ENCODE measurements around the gene SLAMF6. TPM values are rescaled to one million over a fixed set of nuclear protein-coding genes. Genes with fewer than 3 reads are reported as not detected.
"Not testable (repeated sequence)": the region's sequence is repeated elsewhere in the genome, so short reads cannot be mapped to it uniquely, and the experiment has no call there.

SLAMF6 gene
- polyA plus RNA-seq (2012; ENCODE audit: missing spikeins), result 64.8 TPM

DNA sequence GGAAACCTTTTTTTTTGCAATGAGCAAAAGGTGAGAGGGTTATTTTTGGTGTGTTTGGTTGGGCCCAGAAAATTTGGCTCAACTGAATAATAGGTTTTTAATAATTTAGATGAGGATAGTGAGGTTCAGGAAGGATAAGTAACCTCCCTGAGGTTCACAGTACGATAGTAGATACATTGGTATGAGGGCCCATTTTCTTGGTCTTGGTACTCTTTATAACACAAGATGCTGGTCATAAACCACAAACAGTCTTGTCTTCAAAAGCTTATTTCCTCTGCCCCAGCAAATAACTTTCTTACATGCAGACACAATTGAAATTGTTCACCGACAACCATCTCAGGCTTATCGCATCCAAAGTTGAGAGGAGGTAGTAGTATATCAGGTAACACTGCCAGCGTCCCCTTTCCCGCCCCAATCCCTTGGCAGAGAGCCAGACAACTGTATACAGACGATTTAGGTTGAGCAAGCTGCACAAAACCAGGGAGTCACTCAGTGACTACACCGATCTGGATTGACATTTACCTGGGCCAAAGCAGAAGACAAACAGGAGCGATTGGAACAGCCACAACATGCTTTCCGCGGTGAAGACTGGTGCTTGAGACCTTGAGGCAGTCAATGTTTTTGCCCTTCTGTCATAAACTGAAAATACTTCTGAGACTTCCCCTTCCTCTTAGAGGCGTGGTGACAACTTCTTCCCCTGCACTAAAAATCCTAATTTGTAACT, at the start of gene SLAMF6:
Gene SLAMF6, minus strand, starts transcription at position 634 of the 724 bp plus-strand sequence. Its CDS starts 63 bp downstream, at position 571.
- FAIRE-seq, result peak; percentile 97
- no peak for DNase-seq (ENCODE audit: insufficient read length)
- TF ChIP-seq TAF1 (IDR thresholded peaks at IDR 0.05; ENCODE audit: borderline replicate concordance, low read depth, low read length) (0 out of 2 replicates have a peak, but pooled peaks have one; percentile 25), POLR2AphosphoS5 (IDR thresholded peaks at IDR 0.05; ENCODE audit: low read depth, low read length) (peak; percentile 94), POLR2A (IDR thresholded peaks at IDR 0.05; ENCODE audit: low read depth, low read length) (peak; percentile 87)

GRCh38 chr1:160570840-160571239, 47.8 kb upstream of the SLAMF6 start:
- TF ChIP-seq TAF1 (IDR thresholded peaks at IDR 0.05; ENCODE audit: borderline replicate concordance, low read depth, low read length), result no peak
- TF ChIP-seq POLR2A (IDR thresholded peaks at IDR 0.05; ENCODE audit: low read depth, low read length), result no peak
- no peak for TF ChIP-seq POLR2AphosphoS5 (IDR thresholded peaks at IDR 0.05; ENCODE audit: low read depth, low read length)
- no peak for FAIRE-seq
- DNase-seq (ENCODE audit: insufficient read length), result no peak

GRCh38 chr1:160569806-160570205, 46.8 kb upstream of the SLAMF6 start:
- FAIRE-seq (no peak), DNase-seq (ENCODE audit: insufficient read length) (no peak)
- TF ChIP-seq POLR2A (IDR thresholded peaks at IDR 0.05; ENCODE audit: low read depth, low read length), result no peak
- TF ChIP-seq TAF1 (IDR thresholded peaks at IDR 0.05; ENCODE audit: borderline replicate concordance, low read depth, low read length), result no peak
- no peak for TF ChIP-seq POLR2AphosphoS5 (IDR thresholded peaks at IDR 0.05; ENCODE audit: low read depth, low read length)

DNA sequence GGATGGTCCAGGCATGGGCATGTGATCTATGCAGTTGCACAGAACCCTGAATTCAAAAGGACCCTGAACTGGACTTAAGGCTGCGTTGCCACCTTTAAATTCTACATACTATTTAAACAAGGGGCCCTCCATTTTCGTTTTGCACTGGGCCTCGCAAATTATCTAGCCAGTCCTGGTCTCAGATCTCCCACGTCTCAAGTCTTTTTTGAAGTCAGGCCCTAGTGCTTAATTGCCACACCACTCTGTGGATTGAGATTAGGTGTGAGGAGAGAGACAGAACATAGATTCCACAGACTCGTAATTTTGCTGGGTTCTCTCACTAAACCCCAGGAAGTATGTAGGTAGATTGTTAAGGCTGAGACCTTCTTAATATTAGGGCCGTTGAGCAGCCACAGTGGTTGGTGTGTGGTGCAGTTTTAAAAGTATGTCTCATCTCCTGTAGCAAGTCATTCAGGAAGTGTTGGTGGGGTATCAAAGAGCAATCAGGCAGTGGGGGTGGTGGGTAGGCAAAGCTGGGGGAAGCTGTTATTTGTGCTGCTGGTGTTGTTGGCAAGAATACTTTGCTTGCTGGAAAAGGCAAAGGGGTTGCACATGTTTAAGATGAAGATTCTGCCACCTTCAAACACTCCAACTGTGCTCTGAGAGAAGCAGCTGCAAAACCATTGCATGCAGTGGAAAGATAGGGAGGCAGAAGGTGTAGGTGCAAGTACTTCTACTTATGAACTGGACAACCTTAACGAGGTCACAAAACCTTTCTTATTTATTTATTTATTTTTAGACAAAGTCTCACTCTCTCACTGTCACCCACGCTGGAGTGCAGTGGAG, 45.0 kb upstream of the SLAMF6 start:
- no peak for TF ChIP-seq POLR2A (IDR thresholded peaks at IDR 0.05; ENCODE audit: low read depth, low read length)
- TF ChIP-seq POLR2AphosphoS5 (IDR thresholded peaks at IDR 0.05; ENCODE audit: low read depth, low read length), result no peak
- TF ChIP-seq TAF1 (IDR thresholded peaks at IDR 0.05; ENCODE audit: borderline replicate concordance, low read depth, low read length), result no peak
- FAIRE-seq, result peak; percentile 94
- no peak for DNase-seq (ENCODE audit: insufficient read length)

DNA sequence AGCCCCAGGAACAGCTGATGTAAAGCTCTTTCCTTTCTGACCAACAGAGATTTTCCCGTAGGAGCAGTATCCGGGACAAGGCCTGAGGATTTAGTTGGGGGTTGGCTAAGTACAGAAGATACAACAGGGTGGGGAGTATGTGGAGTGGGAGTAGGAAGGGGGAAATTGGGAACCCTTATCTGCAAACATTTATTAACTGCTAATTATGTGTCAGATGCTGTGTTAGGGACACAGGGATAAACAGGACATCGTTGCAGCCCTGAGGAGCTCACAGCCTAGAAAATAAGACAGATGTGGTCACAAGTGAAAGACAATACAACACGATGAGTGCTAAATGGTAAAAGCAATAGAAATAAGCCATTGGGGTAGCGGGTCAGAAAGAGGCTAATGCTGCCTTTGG, 44.3 kb upstream of the SLAMF6 start:
- FAIRE-seq (peak; percentile 57), DNase-seq (ENCODE audit: insufficient read length) (no peak)
- TF ChIP-seq POLR2AphosphoS5 (IDR thresholded peaks at IDR 0.05; ENCODE audit: low read depth, low read length), result no peak
- TF ChIP-seq POLR2A (IDR thresholded peaks at IDR 0.05; ENCODE audit: low read depth, low read length), result no peak
- TF ChIP-seq TAF1 (IDR thresholded peaks at IDR 0.05; ENCODE audit: borderline replicate concordance, low read depth, low read length), result no peak

GRCh38 chr1:160565564-160565963, 42.5 kb upstream of the SLAMF6 start:
- TF ChIP-seq POLR2AphosphoS5 (IDR thresholded peaks at IDR 0.05; ENCODE audit: low read depth, low read length), result no peak
- TF ChIP-seq POLR2A (IDR thresholded peaks at IDR 0.05; ENCODE audit: low read depth, low read length), result no peak
- no peak for TF ChIP-seq TAF1 (IDR thresholded peaks at IDR 0.05; ENCODE audit: borderline replicate concordance, low read depth, low read length)
- DNase-seq (ENCODE audit: insufficient read length), result no peak
- FAIRE-seq, result no peak

DNA sequence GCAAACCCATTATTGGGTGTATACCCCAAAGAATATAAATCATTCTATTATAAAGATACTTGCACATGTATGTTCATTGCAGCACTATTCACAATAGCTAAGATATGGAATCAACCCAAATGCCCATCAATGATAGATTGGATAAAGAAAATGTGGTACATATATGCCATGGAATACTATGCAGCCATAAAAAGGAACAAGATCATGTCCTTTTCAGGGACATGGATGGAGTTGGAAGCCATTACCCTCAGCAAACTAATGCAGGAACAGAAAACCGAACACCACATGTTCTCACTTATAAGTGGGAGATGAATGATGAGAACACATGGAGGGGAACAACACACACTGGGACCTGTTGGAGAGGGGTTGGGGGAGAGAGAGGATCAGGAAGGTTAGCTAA, 40.2 kb upstream of the SLAMF6 start:
- not testable (repeated sequence) for FAIRE-seq; DNase-seq (ENCODE audit: insufficient read length)

- FAIRE-seq; DNase-seq (ENCODE audit: insufficient read length): not testable (repeated sequence)
Measured at GRCh38 chr1:160562745-160563144, 39.7 kb upstream of the SLAMF6 start.

DNA sequence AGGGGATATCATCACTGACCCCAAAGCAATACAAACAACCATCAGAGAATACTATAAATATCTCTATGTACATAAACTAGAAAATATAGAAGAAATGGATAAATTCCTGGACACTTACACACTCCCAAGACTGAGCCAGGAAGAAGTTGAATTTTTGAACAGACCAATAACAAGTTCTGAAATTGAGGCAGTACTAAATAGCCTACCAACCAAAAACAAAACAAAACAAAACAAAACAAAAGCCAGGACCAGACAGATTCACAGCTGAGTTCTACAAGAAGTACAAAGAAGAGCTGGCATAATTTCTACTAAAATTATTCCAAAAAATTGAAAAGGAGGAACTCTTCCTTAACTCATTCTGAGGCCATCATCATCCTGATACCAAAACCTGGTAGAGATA, 37.8 kb upstream of the SLAMF6 start:
- FAIRE-seq (no peak), DNase-seq (ENCODE audit: insufficient read length) (no peak)

DNA sequence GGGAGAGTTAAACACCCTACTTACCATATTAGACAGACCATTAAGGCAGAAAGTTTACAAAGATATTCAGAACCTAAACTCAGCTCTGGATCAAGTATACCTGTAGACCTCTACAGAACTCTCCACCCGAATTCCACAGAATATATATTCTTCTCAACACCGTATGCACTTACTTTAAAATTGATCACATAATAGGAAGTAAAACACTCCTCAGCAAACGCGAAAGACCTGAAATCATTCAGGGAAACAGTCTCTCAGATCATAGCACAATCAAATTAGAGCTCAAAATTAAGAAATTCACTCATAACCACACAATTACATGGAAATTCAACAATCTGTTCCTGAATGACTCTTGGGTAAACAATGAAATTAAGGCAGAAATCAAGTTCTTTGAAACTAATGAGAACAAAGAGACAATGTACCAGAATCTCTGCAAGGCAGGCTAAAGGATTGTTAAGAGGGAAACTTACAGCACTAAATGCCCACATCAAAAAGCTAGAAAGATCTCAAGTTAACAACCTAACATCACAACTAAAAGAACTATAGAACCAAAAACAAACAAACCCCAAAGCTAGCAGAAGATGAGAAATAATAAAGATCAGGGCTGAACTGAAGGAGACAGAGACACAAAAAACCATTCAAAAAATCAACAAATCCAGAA, 37.1 kb upstream of the SLAMF6 start:
- FAIRE-seq (no peak), DNase-seq (ENCODE audit: insufficient read length) (no peak)
- no peak for TF ChIP-seq POLR2AphosphoS5 (IDR thresholded peaks at IDR 0.05; ENCODE audit: low read depth, low read length)
- no peak for TF ChIP-seq TAF1 (IDR thresholded peaks at IDR 0.05; ENCODE audit: borderline replicate concordance, low read depth, low read length)
- TF ChIP-seq POLR2A (IDR thresholded peaks at IDR 0.05; ENCODE audit: low read depth, low read length), result no peak

More for the DNA sequence above, 37.8 kb upstream of the SLAMF6 start:
- TF ChIP-seq TAF1 (IDR thresholded peaks at IDR 0.05; ENCODE audit: borderline replicate concordance, low read depth, low read length) (no peak), POLR2AphosphoS5 (IDR thresholded peaks at IDR 0.05; ENCODE audit: low read depth, low read length) (no peak), POLR2A (IDR thresholded peaks at IDR 0.05; ENCODE audit: low read depth, low read length) (no peak)

DNA sequence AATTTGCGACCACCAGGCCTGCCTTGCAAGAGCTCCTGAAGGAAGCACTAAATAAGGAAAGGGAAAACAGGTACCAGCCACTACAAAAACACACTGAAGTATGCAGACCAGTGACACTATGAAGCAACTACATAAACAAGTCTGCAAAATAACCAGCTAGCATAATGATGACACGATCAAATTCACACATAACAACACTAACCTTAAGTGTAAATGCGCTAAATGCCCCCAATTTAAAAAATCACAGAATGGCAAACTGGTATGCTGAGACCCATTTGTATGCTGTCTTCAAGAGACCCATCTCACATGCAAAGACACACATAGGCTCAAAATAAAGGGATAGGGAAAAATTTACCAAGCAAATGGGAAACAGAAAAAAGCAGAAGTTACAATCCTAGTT, 36.4 kb upstream of the SLAMF6 start:
- not testable (repeated sequence) for FAIRE-seq; DNase-seq (ENCODE audit: insufficient read length)

Measured in GM12892 (cell line).